ENCODE measurements around the gene TRPM3.
"Not testable (repeated sequence)": the region's sequence is repeated elsewhere in the genome, so short reads cannot be mapped to it uniquely, and the experiment has no call there.

TRPM3 gene

DNA sequence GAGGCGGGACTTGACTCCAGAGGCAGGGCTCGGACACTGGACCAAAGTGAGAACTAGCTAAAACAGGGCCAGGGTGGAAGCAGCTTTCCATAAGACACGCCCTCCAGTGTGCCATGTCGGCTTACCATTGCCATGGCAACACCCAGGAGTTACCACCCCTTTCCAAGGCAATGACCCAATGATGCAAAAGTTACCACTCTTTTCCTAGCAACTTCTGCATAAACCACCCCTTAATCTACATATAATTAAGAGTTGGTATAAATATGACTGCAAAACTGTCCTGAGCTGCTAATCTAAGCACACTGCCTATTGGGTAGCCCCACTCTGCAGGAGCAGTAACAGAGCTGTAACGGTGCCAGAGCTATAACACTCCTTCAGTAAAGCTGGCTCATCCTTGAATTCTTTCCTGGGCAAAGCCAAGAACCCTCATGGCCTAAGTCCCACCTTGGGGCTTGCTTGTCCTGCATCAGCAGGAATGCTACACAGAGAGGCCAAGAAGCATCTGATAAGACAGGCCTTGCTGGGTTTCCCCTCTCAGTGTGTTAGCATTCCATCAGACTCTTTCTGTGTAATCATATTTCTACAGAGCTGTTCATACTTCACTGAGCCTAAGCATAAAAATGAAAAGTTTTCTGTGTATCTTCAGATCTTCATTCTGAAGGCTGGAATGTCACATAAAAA lies 444.2 kb downstream of the TRPM3 start:
- in situ Hi-C loops (cut with MboI; ENCODE audit: low sequenced_read_pairs) = no loop called here

DNA sequence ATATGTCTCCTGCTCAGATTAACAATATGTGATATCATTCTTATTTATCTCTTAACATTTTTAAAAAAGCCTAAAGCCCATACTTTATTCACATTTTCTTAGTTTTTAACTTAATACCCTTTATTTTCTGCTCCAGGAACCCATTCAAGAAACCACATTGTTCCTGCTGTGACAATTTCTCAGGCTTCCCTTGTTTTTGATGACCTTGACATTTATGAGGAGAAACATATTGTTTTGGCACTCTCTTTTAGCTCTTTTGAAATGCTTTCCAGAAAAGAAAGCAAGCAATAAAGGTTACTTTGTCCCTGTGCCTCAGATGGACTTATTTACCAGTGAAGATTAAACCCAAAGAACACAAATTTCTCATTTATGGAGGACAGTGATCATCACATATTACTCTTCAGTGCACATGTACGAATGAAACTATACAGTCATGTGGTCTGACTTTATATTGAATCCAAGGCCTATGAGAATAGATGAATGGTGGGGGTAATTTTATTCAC lies 445.5 kb downstream of the TRPM3 start:
- in situ Hi-C loops (cut with MboI; ENCODE audit: low sequenced_read_pairs) = no loop called here

DNA sequence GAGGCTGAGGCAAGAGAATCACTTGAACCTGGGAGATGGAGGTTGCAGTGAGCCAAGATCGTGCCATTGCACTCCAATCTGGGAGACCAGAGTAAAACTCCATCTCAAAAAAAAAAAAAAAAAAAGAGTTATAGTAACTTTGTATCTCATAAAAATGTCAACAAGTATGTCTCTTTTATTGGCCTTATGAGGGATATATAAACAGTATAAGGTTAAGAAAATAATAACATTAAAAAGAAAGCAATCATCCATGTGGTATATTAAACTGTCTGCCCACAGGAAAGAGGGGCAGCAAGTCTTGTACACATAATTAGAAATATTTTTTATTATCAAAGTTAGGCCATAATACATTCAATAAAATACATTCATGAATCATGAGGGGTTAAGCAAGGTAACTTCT lies 447.6 kb downstream of the TRPM3 start:
- in situ Hi-C loops (cut with MboI; ENCODE audit: low sequenced_read_pairs) = no loop called here

DNA sequence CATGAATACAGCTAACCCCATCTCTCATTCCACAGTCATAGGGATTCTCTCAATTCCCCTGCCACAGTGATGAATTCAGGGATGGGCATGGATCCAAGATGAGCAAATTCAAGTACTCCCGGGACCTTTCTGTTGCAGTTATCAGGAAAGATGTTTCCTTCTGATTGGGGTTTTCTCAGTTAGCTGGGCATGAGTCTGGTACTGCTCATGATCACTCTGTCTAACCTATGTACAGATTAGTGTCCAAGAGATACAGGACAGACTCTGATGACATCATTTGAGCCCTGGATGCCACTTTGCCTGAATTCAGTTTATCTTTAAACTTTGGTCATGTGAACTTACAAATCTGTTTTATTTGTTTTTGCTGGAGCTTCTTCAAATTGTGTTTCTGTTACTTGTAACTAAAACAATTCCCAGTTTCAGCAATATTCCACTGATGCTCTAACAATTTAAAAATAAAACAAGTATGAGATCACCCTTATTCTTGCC lies 449.2 kb downstream of the TRPM3 start:
- in situ Hi-C loops (cut with MboI; ENCODE audit: low sequenced_read_pairs) = no loop called here

DNA sequence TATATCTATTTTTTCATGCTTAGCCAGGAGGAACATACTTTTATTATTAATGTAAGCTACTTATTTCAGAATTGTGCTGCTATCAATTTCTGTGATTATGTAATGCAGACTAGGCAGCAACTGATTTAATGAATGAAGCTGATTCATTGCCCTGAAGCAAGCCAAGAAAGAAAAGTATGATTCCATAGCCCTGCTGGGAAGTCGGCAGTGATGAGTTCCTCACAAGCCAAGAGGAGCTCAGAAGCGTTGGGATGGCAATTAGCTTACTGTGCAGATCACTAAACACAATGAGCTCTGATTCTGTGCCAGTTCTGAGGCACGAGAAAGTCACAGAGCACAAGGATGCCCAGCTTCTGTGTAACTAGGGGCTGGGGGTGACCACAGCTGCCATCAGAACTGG lies 452.7 kb downstream of the TRPM3 start:
- in situ Hi-C loops (cut with MboI; ENCODE audit: low sequenced_read_pairs) = no loop called here

DNA sequence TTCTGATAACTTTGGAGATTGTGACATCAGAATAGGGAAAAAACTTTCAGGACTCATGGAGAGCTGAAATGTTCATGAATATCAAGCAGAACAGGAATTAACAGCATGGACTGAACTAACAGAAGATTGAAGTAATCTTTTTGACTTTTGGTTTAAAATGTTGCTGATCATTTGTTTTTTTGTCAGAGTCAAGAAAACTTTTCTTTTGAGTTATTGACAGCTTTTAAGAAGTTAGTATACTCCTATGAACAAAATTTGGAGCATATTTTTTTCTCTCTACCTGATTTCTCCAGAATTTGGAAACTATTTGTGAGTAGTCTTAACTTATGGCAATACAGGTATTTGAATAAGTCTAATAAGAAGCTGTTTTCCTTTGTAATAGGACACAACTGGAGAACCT lies 462.7 kb downstream of the TRPM3 start:
- in situ Hi-C loops (cut with MboI; ENCODE audit: low sequenced_read_pairs) = no loop called here

DNA sequence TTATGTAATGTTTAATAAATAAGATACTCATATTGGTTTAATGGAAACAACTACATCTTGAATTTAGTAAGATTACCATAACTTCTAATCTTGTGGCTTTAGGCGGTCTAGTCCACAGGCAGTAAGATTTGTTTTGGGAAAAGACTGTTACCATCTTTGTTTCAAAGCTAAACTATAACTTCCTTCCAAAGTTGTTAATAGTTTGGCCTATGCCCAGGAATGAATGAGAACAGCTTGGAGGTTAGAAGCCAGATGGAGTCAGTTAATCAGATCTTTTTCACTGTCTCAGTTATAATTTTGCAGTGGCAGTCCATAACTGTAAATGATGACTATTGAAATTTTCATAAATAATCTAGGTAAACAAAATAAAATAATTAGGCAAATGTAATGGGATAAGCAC lies 465.1 kb downstream of the TRPM3 start:
- in situ Hi-C loops (cut with MboI; ENCODE audit: low sequenced_read_pairs) = no loop called here

DNA sequence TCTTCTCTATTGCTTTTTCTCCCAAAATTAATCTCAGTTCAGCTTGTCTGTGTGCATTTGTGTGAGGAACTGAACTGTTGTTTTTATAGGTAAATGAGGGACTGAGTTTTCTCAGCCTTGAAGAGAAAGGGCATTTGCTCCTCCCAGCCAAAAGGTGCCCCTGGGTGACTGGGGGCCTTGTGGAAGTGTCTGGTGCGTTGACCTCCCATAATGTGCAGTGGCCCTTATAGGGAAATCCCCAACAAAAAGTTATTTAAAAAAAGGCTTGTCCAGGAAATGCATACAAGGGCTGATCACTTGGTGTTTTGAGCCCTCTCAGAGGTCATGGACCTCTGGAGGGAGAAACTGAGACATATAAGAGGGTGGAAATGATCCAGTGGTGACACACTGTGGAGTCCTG lies 467.3 kb downstream of the TRPM3 start:
- in situ Hi-C loops (cut with MboI; ENCODE audit: low sequenced_read_pairs) = no loop called here

DNA sequence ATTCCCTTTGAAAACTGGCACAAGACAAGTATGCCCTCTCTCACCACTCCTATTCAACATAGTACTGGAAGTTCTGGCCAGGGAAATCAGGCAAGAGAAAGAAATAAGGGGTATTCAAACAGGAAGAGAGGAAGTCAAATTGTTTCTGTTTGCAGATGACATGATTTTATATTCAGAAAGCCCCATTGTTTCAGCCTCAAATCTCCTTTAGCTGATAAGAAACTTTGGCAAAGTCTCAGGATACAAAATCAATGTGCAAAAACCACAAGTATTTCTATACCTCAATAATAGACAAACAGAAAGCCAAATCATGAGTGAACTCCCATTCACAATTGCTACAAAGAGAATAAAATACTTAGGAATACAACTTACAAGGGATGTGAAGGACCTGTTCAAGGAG lies 476.8 kb downstream of the TRPM3 start:
- in situ Hi-C loops (cut with MboI; ENCODE audit: low sequenced_read_pairs) = not testable (repeated sequence)

DNA sequence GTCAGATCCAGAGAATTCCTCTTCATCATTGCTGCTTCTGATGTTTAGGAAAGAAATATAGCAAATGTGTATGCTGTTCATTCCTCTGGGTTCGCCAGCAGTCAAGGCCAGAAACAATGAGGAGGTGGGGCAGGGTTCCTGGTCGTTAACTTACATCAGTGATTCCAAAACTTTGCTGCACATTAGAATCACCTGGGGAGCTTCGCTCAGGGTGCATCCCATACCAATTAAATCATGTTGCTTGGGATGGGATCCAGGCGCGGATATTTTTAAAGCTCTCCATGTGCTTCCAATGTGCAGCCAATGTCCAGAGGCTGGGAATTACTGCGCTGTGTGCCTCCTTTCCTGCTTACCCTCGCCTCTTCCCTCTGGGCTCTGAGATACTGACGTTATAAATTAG lies 479.1 kb downstream of the TRPM3 start:
- in situ Hi-C loops (cut with MboI; ENCODE audit: low sequenced_read_pairs) = no loop called here

DNA sequence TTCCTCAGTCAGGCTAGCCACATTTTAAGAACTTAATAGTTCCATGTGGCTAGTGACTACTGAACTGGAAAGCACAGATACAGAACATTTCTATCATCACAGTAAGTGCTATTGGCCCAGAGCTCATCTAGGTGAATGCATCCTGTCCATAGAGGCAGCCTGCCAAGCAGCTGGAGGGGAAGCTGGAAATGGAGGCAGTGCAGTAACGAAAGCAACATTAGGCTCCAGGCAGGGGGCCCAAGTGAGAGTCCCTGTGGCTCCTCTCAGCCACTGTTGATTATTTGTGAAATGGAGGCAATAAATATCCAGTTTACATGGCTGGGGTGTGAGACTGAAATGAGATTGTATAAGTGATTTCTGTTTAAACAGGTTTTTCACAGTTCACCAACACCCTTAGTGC lies 479.8 kb downstream of the TRPM3 start:
- in situ Hi-C loops (cut with MboI; ENCODE audit: low sequenced_read_pairs) = no loop called here

DNA sequence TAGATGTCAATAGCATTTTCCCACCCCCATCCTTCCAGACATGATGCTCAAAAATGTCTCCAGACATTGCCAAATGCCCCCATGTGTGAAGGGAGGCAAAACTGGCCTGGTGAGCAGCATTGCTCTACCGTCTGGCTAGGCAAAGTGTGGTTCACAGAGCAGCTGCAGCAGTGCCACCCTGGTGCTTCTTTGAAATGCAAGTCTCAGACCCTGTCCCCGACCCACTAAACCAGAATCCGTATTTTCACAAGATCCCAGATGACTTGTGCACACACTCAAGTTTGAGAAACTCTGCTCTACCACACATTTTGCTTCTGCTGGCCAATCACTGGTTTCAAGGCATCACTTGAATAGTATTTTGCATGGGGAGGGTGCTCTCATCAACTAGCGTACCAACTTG lies 480.4 kb downstream of the TRPM3 start:
- in situ Hi-C loops (cut with MboI; ENCODE audit: low sequenced_read_pairs) = no loop called here

DNA sequence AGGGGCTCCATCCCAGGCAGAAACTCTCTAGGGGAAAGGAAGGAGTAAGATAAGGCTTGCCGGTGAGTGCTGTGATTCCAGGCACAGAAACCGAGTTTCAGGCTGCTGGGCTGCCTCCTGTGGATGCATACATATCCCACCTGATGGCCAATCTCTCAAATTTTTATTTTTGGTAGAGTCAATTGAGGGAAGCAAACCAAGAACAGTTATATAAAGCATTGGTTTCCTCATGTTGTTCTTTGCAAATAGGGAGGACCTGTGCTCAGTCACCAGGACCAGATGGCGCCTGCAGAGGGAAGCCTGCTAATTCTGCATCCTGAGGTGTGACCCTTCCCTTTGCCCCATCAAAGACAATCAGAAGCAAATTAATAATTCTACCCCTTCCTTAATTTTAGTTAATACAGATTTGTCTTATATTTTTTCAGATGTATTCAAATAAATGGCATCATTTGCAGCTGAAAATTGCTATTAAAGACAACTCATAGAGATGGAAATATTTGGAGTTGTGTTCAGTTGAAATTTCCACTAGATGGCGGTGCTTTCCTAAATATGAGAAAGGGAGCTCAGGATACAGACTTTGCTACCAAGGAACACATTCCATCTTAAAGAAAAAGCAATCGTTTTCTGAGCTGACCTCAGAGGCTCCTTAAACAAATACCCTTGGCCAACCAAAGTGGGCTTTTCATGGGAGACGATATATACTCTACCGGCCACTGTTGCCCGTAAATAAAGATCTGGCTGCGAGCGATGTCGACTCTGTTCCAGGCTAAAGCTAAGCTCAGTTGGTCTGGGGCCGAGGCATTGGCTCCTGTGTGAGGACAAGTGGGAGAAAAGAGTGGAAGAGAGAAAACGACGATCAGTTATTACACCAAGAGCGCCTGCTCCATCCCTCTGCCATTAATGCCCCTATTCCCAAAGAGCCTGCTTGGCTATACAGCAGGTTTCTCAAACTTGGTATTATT lies 481.3 kb downstream of the TRPM3 start:
- in situ Hi-C loops (cut with MboI; ENCODE audit: low sequenced_read_pairs) = no loop called here

DNA sequence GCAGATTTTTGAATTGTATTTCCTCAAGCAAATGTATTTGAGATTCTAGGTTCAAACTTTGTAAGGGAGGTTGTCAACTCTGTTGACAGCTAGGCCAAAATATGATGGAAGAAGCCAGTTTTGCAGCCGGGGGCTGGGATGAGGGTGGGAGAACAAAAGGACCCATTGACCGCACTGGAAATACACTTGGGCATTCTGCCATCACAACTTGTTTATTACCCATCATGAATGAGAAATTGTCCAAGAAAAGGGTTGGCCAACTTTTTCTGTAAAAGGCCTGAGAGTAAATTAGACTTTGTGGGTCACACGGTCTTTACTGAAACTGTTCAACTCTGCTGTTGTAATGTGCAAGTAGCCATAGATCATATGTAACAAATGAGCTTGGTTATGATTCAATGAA lies 485.6 kb downstream of the TRPM3 start:
- in situ Hi-C loops (cut with MboI; ENCODE audit: low sequenced_read_pairs) = no loop called here

DNA sequence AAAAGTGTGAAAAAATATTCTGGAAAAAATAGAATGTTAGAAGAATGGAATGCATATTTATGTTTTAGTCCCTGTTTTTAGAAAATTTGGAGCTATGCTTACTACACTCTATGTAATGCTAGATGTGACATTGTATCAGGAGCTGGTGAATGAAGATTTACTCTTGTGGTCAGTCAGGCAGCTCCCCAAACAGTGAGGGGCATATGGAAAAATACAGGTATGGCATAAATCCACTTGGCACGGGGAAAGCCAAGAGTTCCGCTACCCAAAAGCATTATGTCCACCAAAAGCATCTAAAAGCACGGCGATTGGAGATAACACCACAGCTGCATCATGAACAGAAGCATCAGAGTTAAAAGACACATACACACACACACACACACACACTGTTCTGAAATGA lies 486.7 kb downstream of the TRPM3 start:
- in situ Hi-C loops (cut with MboI; ENCODE audit: low sequenced_read_pairs) = no loop called here

DNA sequence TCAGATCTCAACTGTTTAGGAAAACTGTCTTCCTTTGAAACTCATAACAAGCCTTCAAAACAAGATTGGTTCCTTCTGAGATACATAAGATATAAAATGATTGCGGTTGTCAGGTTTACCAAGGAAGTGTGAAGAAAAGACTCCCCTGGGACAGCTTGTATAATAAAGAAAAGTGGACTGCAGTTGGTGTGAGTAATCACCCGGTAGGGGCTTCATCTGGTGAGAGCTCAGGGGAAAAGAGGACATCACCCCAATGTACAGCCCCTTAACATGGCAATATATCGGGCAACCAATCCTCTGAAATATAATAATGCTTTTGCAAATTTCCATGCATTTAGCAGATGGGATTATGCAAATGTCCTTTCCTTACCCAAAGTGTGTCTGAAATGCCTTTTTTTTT lies 490.4 kb downstream of the TRPM3 start:
- in situ Hi-C loops (cut with MboI; ENCODE audit: low sequenced_read_pairs) = no loop called here

DNA sequence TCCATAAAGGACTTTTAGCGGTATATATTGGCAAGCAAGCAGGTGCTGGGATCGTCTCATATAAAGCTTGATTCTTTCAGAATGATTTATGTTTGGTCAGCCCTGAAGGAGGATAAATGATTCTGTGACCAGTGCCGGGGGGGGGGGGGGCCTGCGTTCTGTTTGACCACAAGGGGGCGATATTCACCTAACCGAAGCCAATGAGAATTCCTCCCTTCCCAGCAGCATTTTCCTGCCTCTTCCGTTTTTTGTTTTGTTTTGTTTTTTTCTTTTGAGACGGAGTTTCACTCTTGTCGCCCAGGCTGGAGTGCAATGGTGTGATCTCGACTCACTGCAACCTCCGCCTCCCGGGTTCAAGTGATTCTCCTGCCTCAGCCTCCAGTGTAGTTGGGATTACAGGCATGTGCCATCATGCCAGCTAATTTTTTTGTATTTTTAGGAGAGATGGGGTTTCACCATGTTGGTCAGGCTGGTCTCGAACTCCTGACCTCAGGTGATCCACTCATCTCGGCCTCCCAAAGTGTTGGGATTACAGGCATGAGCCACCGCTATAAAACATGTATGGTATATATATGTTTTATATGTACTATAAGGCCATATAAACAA lies 492.2 kb downstream of the TRPM3 start:
- in situ Hi-C loops (cut with MboI; ENCODE audit: low sequenced_read_pairs) = not testable (repeated sequence)

DNA sequence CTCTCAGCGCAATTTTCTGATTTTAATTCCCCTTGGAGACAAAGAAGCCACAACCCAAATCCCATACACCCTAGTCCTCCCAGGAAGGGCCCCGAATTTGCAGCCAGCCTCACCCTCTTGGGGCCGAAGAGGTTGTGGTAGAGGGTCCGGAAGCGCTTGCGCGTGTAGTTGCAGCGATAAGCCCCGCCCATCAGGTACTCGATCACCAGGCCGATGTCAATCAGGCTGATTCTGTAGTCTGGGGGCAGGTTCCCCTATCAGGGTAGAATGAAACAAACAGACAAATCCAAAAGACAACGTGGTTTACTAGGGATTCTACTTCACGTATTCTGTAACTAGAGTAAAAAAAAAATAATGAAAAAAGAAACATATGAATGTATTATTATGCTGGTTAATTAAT lies 496.3 kb downstream of the TRPM3 start:
- in situ Hi-C loops (cut with MboI; ENCODE audit: low sequenced_read_pairs) = no loop called here

DNA sequence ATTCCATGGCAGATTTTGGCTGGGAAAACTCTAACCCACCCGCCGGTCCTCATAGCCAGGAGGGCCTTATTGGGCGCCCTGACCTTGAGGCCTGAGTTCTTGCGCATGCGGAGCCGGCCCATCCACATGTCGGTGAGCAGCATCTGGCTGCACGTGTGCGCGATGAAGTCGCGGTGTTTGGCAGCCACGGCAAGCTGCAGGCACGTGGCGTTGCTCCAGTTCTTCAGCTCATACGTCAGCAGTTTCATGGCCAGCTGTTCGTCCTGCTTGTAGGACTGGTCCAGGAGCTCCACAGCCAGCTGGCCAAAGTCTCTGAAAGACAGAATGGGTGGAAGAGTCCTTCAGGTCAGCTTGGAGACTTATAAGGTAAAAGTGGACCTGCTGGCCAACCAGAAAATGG lies 502.6 kb downstream of the TRPM3 start:
- in situ Hi-C loops (cut with MboI; ENCODE audit: low sequenced_read_pairs) = no loop called here

DNA sequence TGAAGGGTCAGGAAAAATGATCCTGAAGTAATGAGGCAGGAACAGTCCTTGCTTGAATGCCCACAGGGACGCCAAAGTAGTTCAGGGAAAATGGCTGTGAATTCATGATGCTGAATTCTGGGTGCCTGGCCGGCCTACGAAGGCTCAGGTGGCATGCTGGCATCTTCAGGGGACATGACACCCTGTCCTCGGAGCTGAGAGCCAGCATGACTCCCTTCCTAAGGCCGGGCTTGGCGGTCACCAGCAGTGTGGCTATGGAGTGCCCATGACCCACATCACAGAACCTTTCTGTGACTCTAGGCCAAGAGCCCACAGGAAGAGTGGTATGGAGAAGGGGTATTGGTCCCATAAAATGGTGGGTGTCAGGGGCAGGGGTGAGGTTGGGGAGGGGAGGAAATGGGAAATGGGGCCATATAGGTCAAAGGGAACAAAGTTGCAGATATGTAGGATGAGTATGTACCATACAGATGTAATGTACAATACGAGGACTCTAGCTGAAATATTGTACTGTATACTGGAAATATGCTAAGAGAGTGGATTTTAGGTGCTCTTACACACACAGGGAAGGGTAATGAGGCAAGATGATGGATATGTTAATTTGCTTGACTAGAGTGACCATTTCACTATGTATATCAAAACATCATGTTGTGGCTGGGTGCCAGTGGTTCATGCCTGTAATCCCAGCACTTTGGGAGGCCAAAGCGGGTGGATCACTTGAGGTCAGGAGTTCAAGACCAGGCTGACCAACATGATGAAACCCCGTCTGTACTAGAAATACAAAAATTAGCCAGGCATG lies 504.2 kb downstream of the TRPM3 start:
- in situ Hi-C loops (cut with MboI; ENCODE audit: low sequenced_read_pairs) = no loop called here

All from hTERT RPE-1 (cell line).